HG02852 (cell line): ENCODE results near the gene DAPK3.

Experiments
- ATAC-seq: cut with Tn5 transposase; IDR thresholded peaks from one replicate; pipeline ENCODE4 v1.9.1; 2021; ENCODE audit warnings: mild to moderate bottlenecking, moderate library complexity; ENCODE audit not compliant: unreplicated experiment

Gene DAPK3

GRCh38 chr19:3919793-3920192, 51.1 kb downstream of the DAPK3 start:
- no peak for ATAC-seq

GRCh38 chr19:3916033-3916432, 54.9 kb downstream of the DAPK3 start:
- no peak for ATAC-seq

- no peak for ATAC-seq
Observed at GRCh38 chr19:3914199-3914598, 56.7 kb downstream of the DAPK3 start.

GRCh38 chr19:3910105-3910504, 60.8 kb downstream of the DAPK3 start:
- no peak for ATAC-seq
